HG03354 (cell line): ENCODE measurements around the gene HIVEP3.
"Not testable (repeated sequence)": the region's sequence is repeated elsewhere in the genome, so short reads cannot be mapped to it uniquely, and the experiment has no call there.

Experiments used
- ATAC-seq: cut with Tn5 transposase; IDR thresholded peaks from one replicate; pipeline ENCODE4 v1.9.1; 2021; ENCODE audit warnings: mild to moderate bottlenecking; ENCODE audit not compliant: unreplicated experiment, poor library complexity, severe bottlenecking

HIVEP3 gene

DNA sequence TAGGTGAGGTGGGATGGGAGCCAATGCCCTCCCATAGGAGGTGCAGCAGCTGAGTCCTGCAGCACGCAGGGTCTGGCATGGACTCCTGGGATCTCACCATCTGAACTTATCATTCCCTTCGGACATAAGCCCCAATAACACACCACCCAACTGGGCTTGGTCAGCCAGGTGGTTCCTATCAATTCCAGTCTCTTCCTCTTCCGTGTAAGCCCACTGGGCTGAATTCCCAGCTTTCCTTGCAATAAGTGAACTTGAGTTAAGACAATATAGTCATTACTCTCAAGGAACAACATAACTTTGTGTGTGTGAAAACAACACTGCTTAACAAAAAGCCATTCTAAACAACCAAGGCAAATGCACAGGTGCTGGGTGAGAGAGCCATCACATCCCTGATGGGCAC is 347.7 kb downstream of the HIVEP3 start:
- ATAC-seq, result no peak

- ATAC-seq, result no peak
These were observed 350.5 kb downstream of the HIVEP3 start for GRCh38 chr1:41568204-41568603.

DNA sequence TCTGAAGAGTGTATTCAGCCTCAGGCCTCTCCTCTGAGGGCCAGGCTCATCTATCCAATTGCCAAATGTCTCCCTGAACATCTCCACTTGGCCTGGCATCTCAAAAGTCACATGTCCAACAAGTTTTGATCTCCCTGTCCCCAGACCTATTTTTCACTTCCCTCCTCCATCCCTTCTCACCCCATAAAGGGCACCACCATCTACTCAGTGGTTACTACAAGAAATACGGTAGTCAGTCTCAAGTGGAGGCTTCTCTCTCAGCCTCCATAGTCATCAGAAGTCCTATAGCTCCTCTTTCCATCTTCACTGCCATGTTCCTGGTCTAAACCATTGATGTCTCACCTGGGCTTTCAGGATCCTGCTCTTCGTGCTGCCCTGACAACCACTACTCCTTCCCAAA is 351.8 kb downstream of the HIVEP3 start:
- ATAC-seq, result no peak

DNA sequence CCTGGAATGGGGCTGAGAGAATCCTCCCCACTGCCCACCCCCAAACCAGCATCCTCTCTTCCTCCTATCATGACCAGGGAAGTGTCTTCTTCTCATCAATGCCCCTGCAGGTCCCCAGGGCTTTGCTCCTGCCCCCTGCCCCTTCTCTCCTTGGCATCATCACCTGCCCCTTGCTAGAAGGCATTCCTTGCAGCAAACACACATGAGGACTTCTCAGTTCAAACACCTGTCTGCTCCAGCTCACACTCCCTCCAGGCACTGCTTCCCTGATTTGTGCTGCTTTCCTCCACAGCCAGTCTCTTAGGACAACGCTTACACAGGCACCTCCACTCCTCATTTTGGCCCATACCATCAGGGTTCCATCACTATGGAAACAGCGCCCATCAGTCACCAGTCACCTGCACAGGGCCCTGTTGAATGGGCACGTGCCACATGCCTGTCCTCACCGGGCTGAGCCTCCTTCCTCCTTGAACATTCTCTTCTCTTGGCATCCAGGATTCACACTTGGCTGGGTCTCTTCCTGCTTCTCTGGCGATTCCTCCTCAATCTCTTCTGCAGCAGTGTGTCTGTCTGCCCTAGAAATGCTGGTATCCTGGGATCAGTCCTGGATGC is 352.3 kb downstream of the HIVEP3 start:
- no peak for ATAC-seq

- ATAC-seq, result no peak
These were observed 353.8 kb downstream of the HIVEP3 start for GRCh38 chr1:41564741-41565475.

- ATAC-seq, result no peak
These were observed 356.4 kb downstream of the HIVEP3 start for GRCh38 chr1:41562328-41562727.

- ATAC-seq, result no peak
These were observed 357.8 kb downstream of the HIVEP3 start for GRCh38 chr1:41560931-41561330.

GRCh38 chr1:41560496-41560895 is 358.2 kb downstream of the HIVEP3 start:
- no peak for ATAC-seq

GRCh38 chr1:41559331-41559730 is 359.4 kb downstream of the HIVEP3 start:
- ATAC-seq, result no peak

GRCh38 chr1:41558761-41559171 is 360.0 kb downstream of the HIVEP3 start:
- ATAC-seq, result no peak

GRCh38 chr1:41557751-41558455 is 360.8 kb downstream of the HIVEP3 start:
- no peak for ATAC-seq

GRCh38 chr1:41554746-41555145 is 364.0 kb downstream of the HIVEP3 start:
- not testable (repeated sequence) for ATAC-seq

GRCh38 chr1:41547781-41548560 is 370.8 kb downstream of the HIVEP3 start:
- ATAC-seq, result no peak

- no peak for ATAC-seq
These were observed 371.4 kb downstream of the HIVEP3 start for GRCh38 chr1:41547336-41547735.

- ATAC-seq, result no peak
These were observed 371.9 kb downstream of the HIVEP3 start for GRCh38 chr1:41546833-41547135.

DNA sequence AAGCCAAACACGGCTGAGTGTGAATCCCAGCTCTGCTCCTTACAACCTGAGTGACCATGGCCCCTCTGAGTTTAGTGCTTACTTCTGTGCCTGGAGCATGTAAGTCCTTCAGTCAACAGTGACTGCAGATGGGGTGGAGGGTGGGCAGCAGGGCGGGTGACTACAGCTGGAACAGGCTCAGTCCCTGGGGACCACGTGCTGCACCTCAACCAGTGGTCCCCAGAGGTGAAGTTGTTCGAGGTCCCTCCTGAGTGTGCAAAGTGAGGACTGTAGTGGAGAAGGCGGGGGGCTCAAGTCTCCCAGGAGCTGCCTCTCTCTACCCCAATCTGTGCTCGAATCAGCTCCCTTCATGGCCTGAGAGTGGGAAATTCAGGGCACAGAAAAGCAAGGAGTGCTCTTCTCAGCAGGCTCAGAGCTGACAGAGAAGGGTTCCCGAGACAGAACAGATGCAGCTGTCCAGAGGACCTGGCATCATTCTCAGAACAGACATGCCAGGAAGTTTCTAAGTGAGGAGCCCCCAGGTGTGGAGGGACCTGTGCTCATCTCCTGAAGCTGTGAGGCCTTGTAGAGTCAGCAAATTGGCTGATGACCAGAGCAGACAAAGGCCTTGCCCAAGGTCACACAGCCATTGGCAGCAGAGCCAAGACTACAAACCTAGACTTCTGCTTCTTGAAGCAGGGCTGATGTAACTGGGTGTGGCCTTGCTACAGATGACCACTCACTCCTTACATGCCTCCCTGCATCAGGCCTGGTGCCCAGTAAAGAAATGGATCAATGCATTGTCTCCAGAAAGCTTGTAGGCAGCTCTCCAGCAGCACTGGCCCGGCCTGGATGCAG is 372.5 kb downstream of the HIVEP3 start:
- ATAC-seq, result no peak

GRCh38 chr1:41542196-41542930 is 376.4 kb downstream of the HIVEP3 start:
- ATAC-seq, result no peak

- ATAC-seq, result no peak
These were observed 377.1 kb downstream of the HIVEP3 start for GRCh38 chr1:41541592-41541952.
